GM12878 (cell line): Measurements from ENCODE around the gene CSNK1G3.

Source experiments
- NFYA ChIP-seq: IDR thresholded peaks from 2 replicates; pipeline ENCODE4 v1.6.1; 2011; ENCODE audit warnings: low read depth, mild to moderate bottlenecking, low read length, improper control_type of control experiment, borderline replicate concordance
- YY1 ChIP-seq: IDR thresholded peaks from 2 replicates; pipeline ENCODE4 v1.6.1; 2011; ENCODE audit warnings: low read depth, mild to moderate bottlenecking, low read length

GRCh38 chr5:123639244-123639643 is 127.3 kb downstream of the CSNK1G3 start:
- TF ChIP-seq YY1 (no peak), NFYA (no peak)
